Brain pericyte (primary cell): ENCODE data around the gene TMEM150C.
"Not testable (repeated sequence)": the region's sequence is repeated elsewhere in the genome, so short reads cannot be mapped to it uniquely, and the experiment has no call there.

ENCODE experiments used
- DNase-seq: peaks from one replicate; pipeline ENCODE4 v3.0.0-alpha.2; 2012; ENCODE audit warnings: low read depth, low spot score

TMEM150C gene

GRCh38 chr4:82569076-82569475 is 7.3 kb upstream of the TMEM150C start:
- no peak for DNase-seq

DNA sequence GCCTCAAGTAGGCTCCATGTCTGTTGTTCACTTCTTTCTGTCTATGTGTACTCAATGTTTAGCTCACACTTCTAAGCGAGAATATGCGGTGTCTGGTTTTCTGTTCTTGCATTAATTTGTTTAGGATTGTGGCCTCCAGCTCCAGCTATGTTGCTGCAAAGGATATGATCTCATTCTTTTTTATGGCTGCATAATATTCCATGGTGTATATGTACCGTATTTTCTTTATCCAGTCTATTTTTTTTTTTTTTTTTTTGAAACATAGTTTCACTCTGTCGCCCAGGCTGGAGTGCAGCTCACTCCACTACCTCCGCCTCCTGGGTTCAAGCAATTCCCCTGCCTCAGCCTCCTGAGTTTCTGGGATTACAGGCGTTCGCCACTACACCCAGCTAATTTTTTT is 5.7 kb upstream of the TMEM150C start:
- DNase-seq: no peak

GRCh38 chr4:82562564-82562854 is 721 bp upstream of the TMEM150C start:
- DNase-seq: no peak

- no peak for DNase-seq
Measured at GRCh38 chr4:82560853-82561785, 669 bp downstream of the TMEM150C start.

DNA sequence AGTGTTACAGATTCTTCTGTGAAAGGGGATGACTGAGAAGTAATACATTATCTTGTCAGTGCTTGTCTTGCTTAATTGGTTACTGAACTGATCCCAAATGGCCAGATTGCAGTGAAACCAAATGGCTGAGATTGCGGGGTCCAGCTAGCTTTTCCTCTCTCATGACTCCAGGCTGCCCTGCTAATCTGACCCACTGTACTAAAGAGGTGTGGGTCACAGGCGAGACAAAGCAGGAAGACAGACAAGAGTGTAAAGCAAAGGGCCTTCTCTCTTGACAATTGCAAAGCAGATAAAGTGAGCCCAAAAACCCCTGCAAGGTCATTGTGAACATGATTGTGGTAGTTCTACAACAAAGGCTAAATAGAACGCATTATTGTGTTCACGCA is 2.1 kb downstream of the TMEM150C start:
- DNase-seq: no peak

GRCh38 chr4:82559090-82559734 is 2.6 kb downstream of the TMEM150C start:
- DNase-seq: not testable (repeated sequence)

DNA sequence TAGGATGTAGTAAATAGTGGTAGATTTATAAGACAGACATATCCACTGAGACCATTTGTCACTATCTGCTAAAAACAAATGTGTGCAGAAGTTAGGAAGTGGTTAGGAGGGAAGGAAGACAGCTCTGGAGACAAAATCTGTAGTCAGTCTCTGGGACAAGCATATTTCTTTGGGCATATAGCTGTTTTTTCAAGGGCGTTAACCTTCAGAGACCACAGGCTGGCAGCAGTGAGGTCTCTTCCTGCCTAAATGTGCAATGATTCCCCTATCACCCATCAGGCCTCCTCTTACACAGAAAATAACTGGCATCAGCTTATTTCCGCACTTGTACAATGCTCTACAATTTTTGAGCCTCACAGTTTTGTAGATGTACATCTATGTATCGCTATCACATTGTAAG is 6.5 kb downstream of the TMEM150C start:
- DNase-seq: no peak

- no peak for DNase-seq
Measured at GRCh38 chr4:82553020-82553419, 8.8 kb downstream of the TMEM150C start.

GRCh38 chr4:82551734-82552133 is 10.1 kb downstream of the TMEM150C start:
- DNase-seq: no peak

GRCh38 chr4:82547850-82548249 is 13.9 kb downstream of the TMEM150C start:
- not testable (repeated sequence) for DNase-seq

DNA sequence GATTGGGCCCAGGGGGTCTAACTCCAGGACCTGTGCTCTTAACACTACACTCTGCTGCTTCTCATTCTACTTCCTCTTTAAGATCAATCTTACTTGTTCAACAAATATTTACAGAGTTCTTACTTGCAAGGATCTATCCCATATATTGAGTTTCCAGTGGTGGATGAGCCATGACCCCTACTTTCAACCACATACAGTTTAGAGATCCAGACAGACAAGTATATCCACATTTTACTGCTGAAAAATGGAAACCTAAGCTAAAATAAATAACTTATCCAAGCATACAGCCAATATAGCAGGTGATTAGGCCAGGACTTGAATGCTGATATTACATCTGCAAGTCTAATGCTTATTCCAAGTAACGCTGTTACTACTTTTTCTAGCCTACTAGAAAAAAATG is 18.7 kb downstream of the TMEM150C start:
- no peak for DNase-seq

GRCh38 chr4:82542642-82543041 is 19.1 kb downstream of the TMEM150C start:
- DNase-seq: no peak

- DNase-seq: no peak
Measured at GRCh38 chr4:82529322-82529721, 32.5 kb downstream of the TMEM150C start.

- no peak for DNase-seq
Measured at GRCh38 chr4:82528868-82529267, 32.9 kb downstream of the TMEM150C start.

DNA sequence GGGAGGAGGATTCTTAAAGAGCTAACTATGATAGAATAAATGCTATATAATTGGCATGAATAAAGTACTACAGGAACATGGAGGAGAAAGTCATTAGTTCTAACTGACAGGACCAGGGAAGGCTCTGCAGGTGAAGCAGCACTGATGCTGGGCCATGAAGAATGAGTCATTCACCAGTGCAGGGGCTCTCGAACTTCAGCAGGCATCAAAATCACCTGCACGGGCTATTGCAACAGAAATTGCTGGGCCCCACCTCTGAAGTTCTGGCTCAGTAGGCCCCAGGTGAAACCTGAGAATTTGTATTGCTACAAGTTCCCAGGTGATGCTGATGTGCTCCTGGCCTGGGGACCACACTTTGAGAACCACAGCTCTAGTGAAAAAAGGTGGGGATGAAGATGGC is 33.7 kb downstream of the TMEM150C start:
- DNase-seq: no peak

GRCh38 chr4:82525307-82525911 is 36.4 kb downstream of the TMEM150C start:
- no peak for DNase-seq

DNA sequence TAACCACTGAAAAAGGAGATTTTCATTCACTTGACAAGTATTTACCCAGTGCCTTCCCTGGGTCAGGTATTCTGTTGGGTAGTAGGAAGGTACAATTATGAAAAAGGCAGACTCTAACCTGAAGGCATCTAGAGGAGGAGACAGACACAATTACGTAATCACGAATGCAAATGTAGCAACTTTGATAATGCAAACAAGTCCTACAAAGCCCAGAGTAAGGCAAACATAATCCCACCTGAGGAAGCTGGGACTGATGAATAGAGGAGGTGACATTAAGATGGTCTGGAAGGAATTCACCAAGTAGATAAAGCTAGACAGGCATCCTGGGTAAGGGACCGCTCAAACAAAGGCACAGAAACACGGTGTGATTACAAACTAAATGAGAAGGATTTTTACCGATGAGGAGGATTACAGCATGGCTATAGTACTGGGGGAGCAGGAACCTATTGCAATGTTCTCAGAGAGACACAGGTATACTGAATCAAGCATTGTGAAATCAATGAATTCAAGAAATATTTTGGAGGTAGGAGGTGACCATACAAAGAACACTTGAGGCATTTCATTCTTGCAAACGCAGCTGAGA is 37.1 kb downstream of the TMEM150C start:
- no peak for DNase-seq

GRCh38 chr4:82523179-82523578 is 38.6 kb downstream of the TMEM150C start:
- no peak for DNase-seq

GRCh38 chr4:82522472-82522871 is 39.3 kb downstream of the TMEM150C start:
- DNase-seq: no peak

DNA sequence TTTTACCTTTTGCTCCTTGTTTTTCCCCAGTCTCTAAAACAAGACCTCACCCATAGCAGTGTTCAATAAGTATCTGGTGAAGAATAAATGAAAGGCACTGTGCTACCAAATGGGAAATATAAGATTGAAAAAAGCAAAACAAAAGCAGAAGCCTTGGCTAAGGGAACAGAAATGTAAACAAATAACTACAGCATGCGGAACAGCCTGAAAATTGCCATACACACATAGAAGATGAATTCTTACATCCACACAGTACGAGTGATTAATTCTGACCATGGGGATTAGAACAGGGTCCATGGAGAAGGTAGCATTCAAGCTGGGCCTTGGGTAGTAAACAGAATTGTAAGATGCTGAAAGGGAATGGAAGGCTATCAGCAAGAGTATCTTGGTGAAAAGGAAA is 40.5 kb downstream of the TMEM150C start:
- DNase-seq: no peak

DNA sequence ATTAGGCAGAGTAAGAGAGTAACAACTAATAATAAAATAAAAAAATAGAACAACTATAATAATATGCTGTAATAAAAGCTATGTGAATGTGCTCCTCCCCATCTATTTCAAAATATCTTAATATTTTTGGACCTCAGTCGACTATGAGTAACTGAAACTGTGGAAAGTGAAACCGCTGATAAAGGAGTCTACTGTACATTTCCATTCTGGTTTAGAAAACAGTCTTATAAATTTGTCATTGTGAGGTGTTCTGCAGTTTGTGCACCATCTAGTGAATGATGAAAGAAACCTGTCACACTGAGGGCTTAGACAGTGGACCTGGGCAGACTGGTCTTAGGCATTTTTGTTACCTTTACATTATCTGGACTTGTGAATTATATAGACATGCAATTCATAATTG is 42.0 kb downstream of the TMEM150C start:
- no peak for DNase-seq

GRCh38 chr4:82519072-82519471 is 42.7 kb downstream of the TMEM150C start:
- no peak for DNase-seq

GRCh38 chr4:82517043-82517442 is 44.7 kb downstream of the TMEM150C start:
- DNase-seq: no peak
